Smooth muscle cell (in vitro differentiated cells): Measurements from ENCODE around the gene ELOVL3. TPM values are rescaled to one million over a fixed set of nuclear protein-coding genes. Genes with fewer than 3 reads are reported as not detected.

ENCODE experiments used
- DNase-seq: peaks from one replicate; lab custom pipeline; 2025; ENCODE audit not compliant: unreplicated experiment; lab: John Stamatoyannopoulos, UW
- H2AFZ ChIP-seq: fragments of 200-600 bp; sonication (generic); 2 replicates; pipeline ENCODE4 v1.6.0; 2016; ENCODE audit warnings: antibody characterized with exemption, low read depth, mild to moderate bottlenecking
- H3F3A ChIP-seq: fragments of 200-600 bp; sonication (generic); 2 replicates; pipeline ENCODE4 v1.6.0; 2017; ENCODE audit warnings: antibody characterized with exemption, low read depth
- H3K27ac ChIP-seq: fragments of 200-600 bp; sonication (generic); 2 replicates; pipeline ENCODE4 v1.5.1; 2016; ENCODE audit warnings: low read depth, mild to moderate bottlenecking
- H3K27me3 ChIP-seq: fragments of 200-600 bp; sonication (generic); 2 replicates; pipeline ENCODE4 v1.6.1; 2016; ENCODE audit warnings: low read depth, mild to moderate bottlenecking
- H3K36me3 ChIP-seq: fragments of 200-600 bp; sonication (generic); 2 replicates; pipeline ENCODE4 v1.5.1; 2016; ENCODE audit warnings: low read depth
- H3K4me1 ChIP-seq: fragments of 200-600 bp; sonication (generic); 2 replicates; pipeline ENCODE4 v1.5.1; 2016; ENCODE audit warnings: low read depth
- H3K4me2 ChIP-seq: fragments of 200-600 bp; sonication (generic); 2 replicates; pipeline ENCODE4 v1.6.0; 2016; ENCODE audit warnings: mild to moderate bottlenecking
- H3K4me3 ChIP-seq: fragments of 200-600 bp; sonication (generic); 2 replicates; pipeline ENCODE4 v1.5.1; 2016; ENCODE audit warnings: mild to moderate bottlenecking
- H3K79me2 ChIP-seq: fragments of 200-600 bp; sonication (generic); 2 replicates; pipeline ENCODE4 v1.6.0; 2016; ENCODE audit warnings: low read depth, mild to moderate bottlenecking
- H3K9ac ChIP-seq: fragments of 200-600 bp; sonication (generic); 2 replicates; pipeline ENCODE4 v1.6.0; 2016; ENCODE audit warnings: low read depth
- H3K9me3 ChIP-seq: fragments of 200-600 bp; sonication (generic); replicated peaks from 2 replicates; pipeline ENCODE4 v1.5.1; 2016; ENCODE audit warnings: low read depth
- H4K20me1 ChIP-seq: fragments of 200-600 bp; sonication (generic); 2 replicates; pipeline ENCODE4 v1.6.0; 2016; ENCODE audit warnings: low read depth
- CTCF ChIP-seq: fragments of 200-600 bp; sonication (generic); IDR thresholded peaks from 2 replicates; pipeline ENCODE4 v1.5.1; 2017; ENCODE audit warnings: borderline replicate concordance, mild to moderate bottlenecking, antibody characterized with exemption; ENCODE audit not compliant: insufficient read depth, poor library complexity, severe bottlenecking
- WGBS: methylation state at CpG from one replicate; pipeline ENCODE4 v1.1.7; 2016; ENCODE audit warnings: low lambda C conversion rate; 5-methylcytosine and 5-hydroxymethylcytosine counted together
- polyA plus RNA-seq: library from polyadenylated mRNA; unstranded; fragments of >200 nt; fragmentation: Nextera tagmentation; extraction: Ambion mirVana; gene quantifications from 2 replicates; pipeline ENCODE4 v1.2.1, GENCODE V29; 2016
- total RNA-seq: library from RNA; depleted of rRNA; stranded (reverse); fragments of >200 nt; gene quantifications from 2 replicates; pipeline ENCODE4 v1.2.3, GENCODE V29; 2014

The ELOVL3 gene
- total and polyA plus RNA-seq, 2 experiments from 2014 or later: 1.2 to 1.5 TPM

GRCh38 chr10:102200751-102201640 is 25.1 kb upstream of the ELOVL3 start:
- H3K36me3 ChIP-seq: no peaks in the 10 kb centered on the region
- no peaks in the 10 kb centered on the region for H3K9me3 ChIP-seq
- H3K4me2 ChIP-seq: no peak overlapping the region
- H3K4me3 ChIP-seq: no peak overlapping the region
- H4K20me1 ChIP-seq: no peaks in the 10 kb centered on the region
- H3K27me3 ChIP-seq: no peaks in the 10 kb centered on the region
- no peak overlapping the region for H3K9ac ChIP-seq
- no peak for DNase-seq
- no peaks in the 10 kb centered on the region for H3K4me1 ChIP-seq
- WGBS: 94% methylated on average over 33 of the region's 34 CpGs
- no peak overlapping the region for H2AFZ ChIP-seq
- no peaks in the 10 kb centered on the region for H3K79me2 ChIP-seq
- no peaks in the 10 kb centered on the region for H3F3A ChIP-seq
- no peak for TF ChIP-seq CTCF
- no peak overlapping the region for H3K27ac ChIP-seq

GRCh38 chr10:102202386-102202785 is 23.7 kb upstream of the ELOVL3 start:
- no peak overlapping the region for H3K4me3 ChIP-seq
- no peak for DNase-seq
- no peak overlapping the region for H3K4me2 ChIP-seq
- 44% methylated on average over 1 of the region's 1 CpG for WGBS
- H3K27ac ChIP-seq: no peak overlapping the region
- no peaks in the 10 kb centered on the region for H4K20me1 ChIP-seq
- no peaks in the 10 kb centered on the region for H3F3A ChIP-seq
- no peaks in the 10 kb centered on the region for H3K79me2 ChIP-seq
- H3K36me3 ChIP-seq: no peaks in the 10 kb centered on the region
- H3K9ac ChIP-seq: no peak overlapping the region
- no peak overlapping the region for H2AFZ ChIP-seq
- H3K4me1 ChIP-seq: no peaks in the 10 kb centered on the region
- TF ChIP-seq CTCF: no peak
- no peaks in the 10 kb centered on the region for H3K27me3 ChIP-seq
- no peaks in the 10 kb centered on the region for H3K9me3 ChIP-seq

- no peak overlapping the region for H2AFZ ChIP-seq
- H3K79me2 ChIP-seq: no peaks in the 10 kb centered on the region
- no peaks in the 10 kb centered on the region for H3K4me1 ChIP-seq
- no peak overlapping the region for H3K4me3 ChIP-seq
- no peaks in the 10 kb centered on the region for H3K9me3 ChIP-seq
- no peak for DNase-seq
- no peak overlapping the region for H3K9ac ChIP-seq
- no peaks in the 10 kb centered on the region for H3F3A ChIP-seq
- 92% methylated on average over 5 of the region's 5 CpGs for WGBS
- H4K20me1 ChIP-seq: no peaks in the 10 kb centered on the region
- TF ChIP-seq CTCF: no peak
- H3K4me2 ChIP-seq: no peak overlapping the region
- no peaks in the 10 kb centered on the region for H3K36me3 ChIP-seq
- no peak overlapping the region for H3K27ac ChIP-seq
- no peaks in the 10 kb centered on the region for H3K27me3 ChIP-seq
Measured at GRCh38 chr10:102208311-102209035, 17.6 kb upstream of the ELOVL3 start.
